ENCODE measurements around the gene ERP27. TPM values are rescaled to one million over a fixed set of nuclear protein-coding genes. Genes with fewer than 3 reads are reported as not detected.

ERP27 gene
- total RNA-seq, 4 donors from 2014 or later, result 0.33 to 1.0 (median 0.58) TPM; not detected in 1

DNA sequence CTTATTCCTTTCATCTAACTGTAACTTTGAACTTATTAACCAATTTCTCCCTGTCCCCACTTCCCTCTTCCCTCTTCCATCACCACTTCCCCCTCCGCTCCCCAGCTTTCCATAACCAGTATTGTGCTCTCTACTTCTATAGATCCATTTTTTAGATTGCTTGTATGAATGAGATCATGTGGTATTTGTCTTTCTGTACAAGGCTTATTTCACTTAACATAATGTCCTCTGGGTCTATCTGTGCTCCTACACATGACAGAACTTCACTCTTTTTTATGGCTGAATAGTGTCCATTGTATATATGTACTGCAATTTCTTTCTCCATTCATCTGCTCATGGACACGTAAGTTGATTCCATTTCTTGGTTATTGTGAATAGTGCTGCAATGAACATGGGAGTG lies 14.4 kb downstream of the ERP27 start:
- TF ChIP-seq POLR2AphosphoS5 (IDR thresholded peaks at IDR 0.05) (no peak), POLR2A (IDR thresholded peaks at IDR 0.05; ENCODE audit: low read depth) (no peak), EP300 (IDR thresholded peaks at IDR 0.05) (no peak)
- TF ChIP-seq, protein P1, sequence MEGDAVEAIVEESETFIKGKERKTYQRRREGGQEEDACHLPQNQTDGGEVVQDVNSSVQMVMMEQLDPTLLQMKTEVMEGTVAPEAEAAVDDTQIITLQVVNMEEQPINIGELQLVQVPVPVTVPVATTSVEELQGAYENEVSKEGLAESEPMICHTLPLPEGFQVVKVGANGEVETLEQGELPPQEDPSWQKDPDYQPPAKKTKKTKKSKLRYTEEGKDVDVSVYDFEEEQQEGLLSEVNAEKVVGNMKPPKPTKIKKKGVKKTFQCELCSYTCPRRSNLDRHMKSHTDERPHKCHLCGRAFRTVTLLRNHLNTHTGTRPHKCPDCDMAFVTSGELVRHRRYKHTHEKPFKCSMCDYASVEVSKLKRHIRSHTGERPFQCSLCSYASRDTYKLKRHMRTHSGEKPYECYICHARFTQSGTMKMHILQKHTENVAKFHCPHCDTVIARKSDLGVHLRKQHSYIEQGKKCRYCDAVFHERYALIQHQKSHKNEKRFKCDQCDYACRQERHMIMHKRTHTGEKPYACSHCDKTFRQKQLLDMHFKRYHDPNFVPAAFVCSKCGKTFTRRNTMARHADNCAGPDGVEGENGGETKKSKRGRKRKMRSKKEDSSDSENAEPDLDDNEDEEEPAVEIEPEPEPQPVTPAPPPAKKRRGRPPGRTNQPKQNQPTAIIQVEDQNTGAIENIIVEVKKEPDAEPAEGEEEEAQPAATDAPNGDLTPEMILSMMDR (IDR thresholded peaks at IDR 0.05), result no peak
- no peak for DNase-seq (ENCODE audit: extremely low spot score)
- Histone ChIP-seq H3K36me3 (no peaks in the 10 kb centered on the region), H3K4me1 (peaks cover 3 to 14% (median 7%) of the 10 kb centered on the region in 4 donors), H3K27me3 (no peaks in the 10 kb centered on the region), H3K27ac (replicated peaks in 1 of 4) (no peak overlapping the region), H3K9me3 (no peaks in the 10 kb centered on the region), H3K4me3 (no peak overlapping the region)
- WGBS, result 90% methylated on average over 2 of the region's 2 CpGs
- intact Hi-C loops (cut with DNase I), result no loop called here

DNA sequence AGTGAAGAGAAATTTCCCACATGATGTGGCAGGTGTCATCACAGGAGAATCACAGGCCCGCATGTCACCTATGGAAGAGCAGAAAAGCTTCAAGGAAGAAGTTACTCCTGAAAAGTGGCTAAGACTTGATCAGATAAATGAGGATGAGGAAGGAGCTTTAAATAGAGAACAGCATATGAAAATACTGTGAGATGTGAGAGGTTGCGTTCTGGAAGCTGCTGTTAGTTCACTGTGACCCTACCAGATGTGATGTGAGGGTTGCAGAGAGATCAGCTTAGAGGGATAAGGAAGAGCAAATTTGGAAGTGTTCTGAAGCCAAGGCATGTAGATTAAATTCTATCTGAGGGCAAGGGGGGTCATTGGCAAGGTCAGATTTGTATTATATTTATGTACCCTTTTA lies 17.1 kb downstream of the ERP27 start:
- H3K36me3 ChIP-seq, result no peaks in the 10 kb centered on the region
- no peaks in the 10 kb centered on the region for H3K27me3 ChIP-seq
- DNase-seq (ENCODE audit: extremely low spot score), result no peak
- TF ChIP-seq, protein P1 (IDR thresholded peaks at IDR 0.05), result no peak
- TF ChIP-seq EP300 (IDR thresholded peaks at IDR 0.05), result no peak
- H3K4me1 ChIP-seq, result no peaks in the 10 kb centered on the region
- no peaks in the 10 kb centered on the region for H3K9me3 ChIP-seq
- intact Hi-C loops (cut with DNase I), result no loop called here
- no peak overlapping the region for H3K4me3 ChIP-seq
- 92% methylated on average over 2 of the region's 2 CpGs for WGBS
- no peak overlapping the region for H3K27ac ChIP-seq (replicated peaks in 1 of 4)

DNA sequence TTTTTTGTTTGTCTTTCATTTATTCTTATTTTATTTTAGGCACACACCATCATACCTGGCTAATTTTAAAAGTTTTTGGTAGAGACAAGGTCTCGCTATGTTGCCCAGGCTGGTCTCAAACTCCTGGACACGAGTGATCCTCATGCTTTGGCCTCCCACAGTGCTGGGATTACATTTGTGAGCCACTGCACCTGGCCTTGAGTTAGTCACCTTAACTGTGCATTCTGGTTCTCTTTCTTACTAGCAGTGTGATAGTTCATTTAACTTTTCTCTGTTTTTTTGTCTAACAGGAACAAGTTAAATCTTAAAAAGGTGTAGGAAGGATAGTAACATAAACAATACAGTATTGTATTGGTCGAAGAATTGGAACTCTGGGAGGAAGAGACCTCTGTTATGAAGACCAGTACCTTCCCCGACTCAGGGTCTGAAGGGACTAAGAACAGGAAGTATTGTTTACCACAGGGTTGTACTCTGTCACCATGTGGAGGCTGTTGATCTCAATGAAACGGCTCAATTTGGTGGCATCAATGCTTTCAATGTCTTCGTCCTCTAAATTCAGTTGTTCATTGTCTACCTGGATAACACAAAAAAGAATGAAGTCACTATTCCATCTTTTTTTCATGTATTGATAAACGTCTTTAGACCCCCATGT lies 17.7 kb downstream of the ERP27 start:
- H3K36me3 ChIP-seq, result no peaks in the 10 kb centered on the region
- no peak for DNase-seq (ENCODE audit: extremely low spot score)
- intact Hi-C loops (cut with DNase I), result no loop called here
- no peaks in the 10 kb centered on the region for H3K27me3 ChIP-seq
- H3K4me1 ChIP-seq, result no peaks in the 10 kb centered on the region
- TF ChIP-seq POLR2A (IDR thresholded peaks at IDR 0.05; ENCODE audit: low read depth) (no peak), EP300 (IDR thresholded peaks at IDR 0.05) (no peak), POLR2AphosphoS5 (IDR thresholded peaks at IDR 0.05) (no peak)
- TF ChIP-seq, protein P1 (IDR thresholded peaks at IDR 0.05), result no peak
- H3K9me3 ChIP-seq, result no peaks in the 10 kb centered on the region
- no peak overlapping the region for H3K27ac ChIP-seq (replicated peaks in 1 of 4)
- no peak overlapping the region for H3K4me3 ChIP-seq
- WGBS, result 74% methylated on average over 7 of the region's 7 CpGs

DNA sequence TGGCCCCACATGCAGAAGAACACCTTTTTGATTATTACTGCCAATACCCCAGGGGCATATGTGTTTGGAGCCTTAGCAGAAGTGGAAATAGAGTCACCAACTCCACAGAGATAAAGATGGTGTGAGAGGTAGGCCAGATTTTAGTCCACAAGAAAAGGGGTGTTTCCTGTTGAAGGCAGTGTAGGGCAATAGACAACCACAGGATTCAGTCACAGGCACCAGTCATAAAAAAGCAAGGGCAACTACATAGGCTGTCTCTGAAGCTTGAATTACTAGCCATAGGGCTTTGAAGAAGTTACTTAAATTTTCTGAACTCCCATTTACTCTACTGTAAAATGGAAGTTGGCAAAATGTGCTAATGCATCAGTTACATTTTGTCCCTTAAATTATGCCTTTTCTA lies 18.9 kb downstream of the ERP27 start:
- Histone ChIP-seq H3K27ac (replicated peaks in 1 of 4) (no peak overlapping the region), H3K27me3 (no peaks in the 10 kb centered on the region), H3K9me3 (no peaks in the 10 kb centered on the region), H3K36me3 (no peaks in the 10 kb centered on the region), H3K4me3 (no peak overlapping the region), H3K4me1 (no peaks in the 10 kb centered on the region)
- TF ChIP-seq, protein P1 (IDR thresholded peaks at IDR 0.05), result no peak
- TF ChIP-seq EP300 (IDR thresholded peaks at IDR 0.05), result no peak
- no peak for DNase-seq (ENCODE audit: extremely low spot score)
- intact Hi-C loops (cut with DNase I), result no loop called here

DNA sequence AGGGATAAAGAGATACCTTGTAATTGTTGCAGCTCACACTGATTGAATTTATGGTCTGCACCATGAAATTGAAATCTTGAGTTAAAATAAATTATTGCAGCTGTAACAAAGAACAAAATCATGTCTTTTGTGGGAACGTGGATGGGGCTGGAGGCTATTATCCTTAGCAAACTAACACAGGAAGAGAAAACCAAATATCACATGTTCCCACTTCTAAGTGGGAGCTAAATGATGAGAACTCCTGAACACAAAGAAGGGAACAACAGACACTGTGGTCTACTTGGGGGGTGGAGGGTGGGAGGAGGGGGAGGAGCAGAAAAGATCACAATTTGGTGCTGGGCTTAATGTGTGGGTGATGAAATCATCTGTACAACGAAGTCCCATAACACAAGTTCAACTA lies 22.6 kb downstream of the ERP27 start:
- Histone ChIP-seq H3K27ac (replicated peaks in 1 of 4) (no peak overlapping the region), H3K36me3 (no peaks in the 10 kb centered on the region), H3K9me3 (no peaks in the 10 kb centered on the region), H3K4me1 (peaks cover 3 to 16% (median 5%) of the 10 kb centered on the region in 4 donors), H3K4me3 (no peak overlapping the region), H3K27me3 (no peaks in the 10 kb centered on the region)
- DNase-seq (ENCODE audit: extremely low spot score), result no peak
- intact Hi-C loops (cut with DNase I), result no loop called here
- WGBS, result 63% methylated on average over 2 of the region's 2 CpGs
- no peak for TF ChIP-seq EP300 (IDR thresholded peaks at IDR 0.05)
